A172 (cell line): ENCODE measurements around the gene EMSY. TPM values are rescaled to one million over a fixed set of nuclear protein-coding genes. Genes with fewer than 3 reads are reported as not detected.
A peak's percentile ranks its signal among the peaks of the same experiment; 100 is the strongest.
"Not testable (repeated sequence)": the region's sequence is repeated elsewhere in the genome, so short reads cannot be mapped to it uniquely, and the experiment has no call there.

ENCODE experiments used
- DNase-seq: peaks from one replicate; pipeline ENCODE4 v3.0.0-alpha.2; 2015; ENCODE audit warnings: low spot score
- total RNA-seq: library from RNA; depleted of rRNA; stranded (reverse); fragments of >200 nt; shearing (Covaris generic); gene quantifications from 2 replicates; pipeline ENCODE4 v1.2.3, GENCODE V29; 2014; rRNA removed

Gene EMSY, protein sequence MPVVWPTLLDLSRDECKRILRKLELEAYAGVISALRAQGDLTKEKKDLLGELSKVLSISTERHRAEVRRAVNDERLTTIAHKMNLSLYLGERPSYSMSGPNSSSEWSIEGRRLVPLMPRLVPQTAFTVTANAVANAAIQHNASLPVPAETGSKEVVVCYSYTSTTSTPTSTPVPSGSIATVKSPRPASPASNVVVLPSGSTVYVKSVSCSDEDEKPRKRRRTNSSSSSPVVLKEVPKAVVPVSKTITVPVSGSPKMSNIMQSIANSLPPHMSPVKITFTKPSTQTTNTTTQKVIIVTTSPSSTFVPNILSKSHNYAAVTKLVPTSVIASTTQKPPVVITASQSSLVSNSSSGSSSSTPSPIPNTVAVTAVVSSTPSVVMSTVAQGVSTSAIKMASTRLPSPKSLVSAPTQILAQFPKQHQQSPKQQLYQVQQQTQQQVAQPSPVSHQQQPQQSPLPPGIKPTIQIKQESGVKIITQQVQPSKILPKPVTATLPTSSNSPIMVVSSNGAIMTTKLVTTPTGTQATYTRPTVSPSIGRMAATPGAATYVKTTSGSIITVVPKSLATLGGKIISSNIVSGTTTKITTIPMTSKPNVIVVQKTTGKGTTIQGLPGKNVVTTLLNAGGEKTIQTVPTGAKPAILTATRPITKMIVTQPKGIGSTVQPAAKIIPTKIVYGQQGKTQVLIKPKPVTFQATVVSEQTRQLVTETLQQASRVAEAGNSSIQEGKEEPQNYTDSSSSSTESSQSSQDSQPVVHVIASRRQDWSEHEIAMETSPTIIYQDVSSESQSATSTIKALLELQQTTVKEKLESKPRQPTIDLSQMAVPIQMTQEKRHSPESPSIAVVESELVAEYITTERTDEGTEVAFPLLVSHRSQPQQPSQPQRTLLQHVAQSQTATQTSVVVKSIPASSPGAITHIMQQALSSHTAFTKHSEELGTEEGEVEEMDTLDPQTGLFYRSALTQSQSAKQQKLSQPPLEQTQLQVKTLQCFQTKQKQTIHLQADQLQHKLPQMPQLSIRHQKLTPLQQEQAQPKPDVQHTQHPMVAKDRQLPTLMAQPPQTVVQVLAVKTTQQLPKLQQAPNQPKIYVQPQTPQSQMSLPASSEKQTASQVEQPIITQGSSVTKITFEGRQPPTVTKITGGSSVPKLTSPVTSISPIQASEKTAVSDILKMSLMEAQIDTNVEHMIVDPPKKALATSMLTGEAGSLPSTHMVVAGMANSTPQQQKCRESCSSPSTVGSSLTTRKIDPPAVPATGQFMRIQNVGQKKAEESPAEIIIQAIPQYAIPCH (N-terminal part only)
- total RNA-seq = 17.9 and 29.2 TPM in 2 replicates

DNA sequence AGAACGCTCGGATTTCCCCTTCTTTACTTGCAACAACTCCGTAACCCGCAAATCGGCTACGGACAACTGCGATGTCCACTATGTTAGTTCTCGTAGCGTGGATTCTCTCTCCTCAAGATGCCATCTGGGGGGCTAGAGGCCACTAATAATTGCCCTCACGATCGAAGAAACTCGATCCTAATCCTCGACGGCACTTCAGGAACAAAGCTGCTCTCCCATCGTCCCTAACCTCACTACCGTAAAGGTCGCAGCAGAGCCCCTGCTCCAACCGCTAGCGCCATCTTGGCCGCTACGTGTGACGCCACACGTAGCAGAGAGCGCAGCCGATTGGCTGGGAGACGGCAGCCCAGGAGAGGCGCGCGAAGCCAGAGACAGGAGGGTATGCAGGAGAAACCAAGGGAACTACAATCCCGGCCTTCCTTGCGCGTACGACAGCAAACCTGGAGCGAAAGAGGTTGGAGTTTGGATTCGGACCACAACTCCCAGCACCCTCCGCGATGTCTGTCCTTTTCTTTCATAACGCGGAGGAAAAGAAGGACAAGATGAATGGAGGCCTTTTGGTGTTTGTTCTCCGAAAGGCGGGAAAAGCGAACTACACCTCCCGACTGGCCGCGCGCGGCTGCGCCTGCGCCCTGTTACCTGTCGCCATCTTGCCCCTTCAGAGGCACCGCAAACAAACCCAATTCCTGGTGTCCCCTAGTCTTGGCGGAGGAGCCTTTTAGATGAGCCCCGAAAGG, at the start of gene EMSY:
Gene EMSY, plus strand, starts transcription at position 635 of the 737 bp plus-strand sequence. CDS start 1,921 bp downstream, outside the sequence.
- peak; percentile 98 for DNase-seq

DNA sequence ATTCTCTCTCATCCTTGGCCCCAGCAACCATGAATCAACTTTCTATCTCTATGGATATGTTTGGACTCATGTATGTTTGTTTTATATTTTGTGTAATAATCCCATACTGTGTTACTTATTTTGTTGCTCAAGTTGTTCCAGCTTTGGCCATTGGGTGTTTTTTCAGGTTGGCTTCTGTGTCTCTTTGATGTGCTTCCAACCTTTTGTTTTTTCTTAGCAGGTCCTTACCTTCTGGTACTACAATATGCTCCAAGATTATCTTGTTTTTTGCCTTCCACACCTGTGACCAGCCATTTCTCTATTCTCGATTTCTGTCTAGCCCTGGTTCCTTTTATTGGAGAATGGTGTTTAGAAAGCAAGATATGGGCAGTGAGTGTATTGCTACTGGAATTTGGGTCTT, 49.5 kb upstream of the EMSY start:
- no peak for DNase-seq

DNA sequence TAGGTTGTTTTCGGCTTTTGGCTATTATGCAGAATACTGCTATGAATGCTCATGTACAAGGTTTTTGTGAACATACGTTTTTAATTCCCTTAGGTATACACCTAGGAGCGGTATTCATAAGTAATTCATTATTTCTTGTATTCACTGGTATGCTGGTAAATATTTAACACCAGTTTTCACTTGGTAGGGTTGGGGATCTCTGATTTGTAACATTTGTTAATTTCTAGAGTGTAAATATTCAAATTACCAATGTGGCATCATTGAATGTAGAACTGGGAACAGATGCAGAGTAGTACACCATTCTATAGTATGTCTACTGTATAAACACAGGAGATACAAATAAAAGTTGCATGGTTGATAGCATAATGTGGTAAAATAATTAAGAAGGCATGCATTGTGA, 47.4 kb upstream of the EMSY start:
- no peak for DNase-seq

DNA sequence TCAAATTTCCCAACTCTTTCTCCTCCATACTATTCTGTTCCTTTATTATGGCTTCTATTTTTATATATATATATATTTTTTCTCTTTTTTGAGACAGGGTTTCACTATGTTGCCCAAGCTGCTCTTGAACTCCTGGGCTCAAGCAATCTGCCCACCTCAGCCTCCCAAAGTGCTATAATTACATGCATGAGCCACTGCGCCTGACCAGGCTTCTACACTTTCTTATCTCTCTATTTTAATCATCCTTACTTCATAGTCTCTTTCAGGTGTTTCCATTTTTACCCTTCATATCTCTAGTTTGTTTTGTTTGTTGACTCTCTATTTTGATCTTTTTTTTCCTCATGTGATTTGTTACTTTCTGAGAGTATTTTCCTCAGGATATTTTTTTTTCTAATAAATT, 43.9 kb upstream of the EMSY start:
- DNase-seq = no peak

DNA sequence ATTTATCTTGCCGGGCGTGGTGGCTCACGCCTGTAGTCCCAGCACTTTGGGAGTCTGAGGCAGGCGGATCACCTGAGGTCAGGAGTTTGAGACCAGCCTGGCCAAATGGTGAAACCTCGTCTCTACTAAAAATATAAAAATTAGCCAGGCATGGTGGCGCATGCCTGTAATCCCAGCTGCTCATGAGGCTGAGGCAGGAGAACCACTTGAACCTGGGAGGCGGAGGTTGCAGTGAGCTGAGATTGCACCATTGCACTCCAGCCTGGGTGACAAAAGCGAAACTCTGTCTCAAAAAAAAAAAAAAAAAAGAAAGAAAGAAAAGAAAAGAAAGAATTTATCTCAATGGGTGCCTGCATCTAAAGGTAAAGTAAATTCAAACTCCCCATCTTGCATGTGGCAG, 43.3 kb upstream of the EMSY start:
- not testable (repeated sequence) for DNase-seq

DNA sequence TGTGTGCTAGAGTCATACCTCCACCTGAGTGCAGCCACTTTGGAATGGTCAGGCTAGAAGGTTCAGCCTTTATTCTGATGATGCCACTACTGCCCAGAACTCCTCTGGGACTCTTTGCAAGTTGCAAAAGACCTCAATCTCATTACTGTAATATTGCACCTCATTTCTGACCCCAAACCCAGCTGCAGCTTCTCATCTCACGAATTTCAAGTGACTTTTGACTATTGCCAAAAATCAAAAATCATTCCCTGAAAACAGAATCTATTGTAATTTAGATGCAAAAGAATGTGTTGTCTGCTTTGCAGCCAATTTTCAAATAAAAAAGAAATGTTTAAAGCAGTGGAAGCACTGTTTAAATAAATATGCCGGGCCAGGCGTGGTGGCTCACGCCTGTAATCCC, 38.5 kb upstream of the EMSY start:
- DNase-seq = no peak

DNA sequence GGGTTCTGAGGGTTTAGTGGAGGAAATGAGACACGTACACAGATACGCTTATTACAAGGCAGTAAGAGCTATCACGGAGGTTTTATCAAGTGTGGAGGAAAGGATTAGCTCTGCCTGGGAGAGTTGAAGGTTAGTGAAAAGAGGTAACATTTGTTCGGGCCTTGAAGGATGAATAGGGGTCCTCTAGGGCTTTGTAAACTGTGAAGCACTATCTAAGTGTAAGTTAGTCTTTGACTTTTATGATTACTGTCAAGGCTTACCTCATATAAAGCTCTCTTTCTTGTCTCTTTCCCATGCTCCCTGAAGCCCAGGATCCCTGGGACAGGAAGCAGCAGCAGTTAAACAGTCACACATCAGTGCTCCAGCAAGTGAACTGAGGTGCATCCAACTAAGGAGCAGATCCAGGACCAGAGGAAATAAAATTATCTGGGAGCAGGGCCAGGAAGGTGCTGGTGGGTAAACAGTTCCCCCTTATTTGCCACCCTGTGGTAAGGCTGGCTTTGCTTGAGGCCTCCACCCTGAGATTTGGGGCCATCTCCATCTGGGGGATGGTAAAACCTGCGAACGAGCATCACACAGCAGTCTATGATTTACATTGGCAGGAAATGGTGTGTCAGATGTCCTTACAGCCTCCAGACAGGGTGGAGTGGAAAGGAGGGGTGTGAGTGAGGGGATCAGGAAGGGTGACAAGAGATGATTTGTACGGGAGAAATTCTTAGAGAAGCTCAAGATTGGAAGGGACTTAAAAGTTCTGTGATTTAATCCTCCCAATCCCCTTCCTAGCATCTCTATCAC, 36.5 kb upstream of the EMSY start:
- peak; percentile 4 for DNase-seq

DNA sequence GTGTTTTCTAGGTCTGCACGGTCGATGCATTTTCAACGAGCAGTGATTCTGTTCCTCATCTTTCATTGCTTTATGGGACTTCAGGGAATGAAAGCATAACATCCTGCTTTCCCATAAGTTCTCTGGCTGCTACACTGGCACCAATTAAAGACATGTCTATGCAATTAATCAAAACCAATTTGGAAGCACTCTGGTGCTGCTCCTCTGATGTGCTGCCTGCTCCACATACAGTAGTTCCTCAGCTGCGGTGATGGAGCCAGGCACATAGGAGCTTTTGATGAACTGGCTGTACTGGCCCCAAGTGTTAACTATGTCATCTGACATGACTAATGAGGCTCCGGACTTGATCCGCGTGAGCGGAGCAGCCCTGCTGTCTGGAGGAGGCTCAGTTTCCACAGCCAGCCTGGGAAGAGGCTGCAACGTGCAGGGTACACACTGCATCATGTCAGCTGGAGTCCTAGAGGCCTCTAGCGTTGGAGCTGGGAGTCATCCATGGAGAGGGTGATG, 33.9 kb upstream of the EMSY start:
- no peak for DNase-seq

DNA sequence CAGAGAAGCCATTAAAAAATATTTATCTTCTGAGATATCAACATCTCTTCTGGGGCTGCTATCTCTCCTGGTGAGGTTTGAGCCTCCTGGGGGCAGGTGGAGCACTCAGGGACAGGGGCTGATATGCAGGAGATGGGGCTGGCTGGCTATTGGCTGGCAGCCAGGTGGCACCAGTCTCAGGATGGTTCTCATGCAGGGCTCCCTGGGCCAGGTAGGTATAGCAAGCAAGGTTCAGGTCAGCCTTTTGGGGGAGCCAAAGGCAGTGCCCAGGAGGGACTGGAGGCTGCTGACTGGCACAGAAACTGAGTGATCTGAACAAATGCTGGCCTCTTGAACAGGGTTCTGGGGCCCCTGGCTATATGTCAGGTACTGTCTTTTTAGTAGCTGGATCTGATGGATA, 29.7 kb upstream of the EMSY start:
- DNase-seq = no peak

DNA sequence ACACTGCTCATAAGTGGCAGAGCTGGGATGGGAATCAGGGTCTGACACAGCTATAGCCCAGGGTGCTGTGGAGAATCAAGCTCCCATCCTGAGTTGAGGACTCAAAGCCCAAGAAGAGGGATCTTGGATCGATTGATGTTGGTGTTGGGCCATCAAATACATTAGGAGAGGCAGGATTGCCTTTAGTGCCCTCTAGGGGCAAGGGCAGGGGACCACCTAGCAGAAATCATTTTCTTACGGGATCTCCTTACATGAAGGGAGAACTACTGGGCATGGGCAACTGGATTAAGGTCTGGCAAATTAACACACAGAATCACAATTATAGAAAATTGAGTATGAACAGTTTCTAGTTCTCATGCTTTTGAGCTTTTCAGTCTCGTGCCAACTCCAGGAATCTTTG, 24.9 kb upstream of the EMSY start:
- DNase-seq = no peak

DNA sequence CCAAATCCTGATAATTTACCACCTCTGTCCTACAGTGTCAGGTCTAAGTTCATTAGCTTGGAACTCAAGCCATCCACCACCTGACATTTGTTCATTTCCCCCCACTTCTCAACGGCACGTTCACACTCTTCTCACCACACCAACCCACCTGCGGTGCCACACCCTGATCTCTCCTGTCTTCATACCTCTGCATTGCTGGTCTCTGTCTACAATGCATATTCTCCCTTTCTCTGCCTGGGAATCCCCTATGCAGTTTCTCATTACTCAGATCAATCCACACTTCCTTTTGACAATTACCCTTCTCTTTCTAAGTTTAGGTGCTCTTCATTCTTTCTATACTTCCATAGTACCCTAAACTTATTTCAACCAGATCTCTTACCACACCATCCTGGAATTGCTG, 20.4 kb upstream of the EMSY start:
- DNase-seq = no peak

DNA sequence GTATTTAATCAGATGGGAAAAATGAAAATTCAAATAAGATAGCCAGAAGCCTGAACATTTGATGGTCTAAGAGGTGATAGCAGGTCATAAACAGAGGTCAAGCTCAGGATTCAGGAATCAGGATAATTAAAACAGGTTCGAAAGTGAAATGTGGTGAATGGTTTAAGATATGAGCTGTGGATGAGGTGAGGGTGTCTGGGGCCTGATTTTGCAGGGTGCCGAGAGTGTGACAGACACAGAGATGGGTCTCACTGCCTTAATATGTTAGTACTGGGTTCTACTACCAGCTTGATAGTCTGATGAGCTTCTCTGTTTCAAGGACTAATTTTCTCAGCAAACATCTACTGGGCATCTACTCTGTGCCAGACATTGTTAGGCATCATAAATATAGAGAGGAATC, 19.9 kb upstream of the EMSY start:
- DNase-seq = no peak

DNA sequence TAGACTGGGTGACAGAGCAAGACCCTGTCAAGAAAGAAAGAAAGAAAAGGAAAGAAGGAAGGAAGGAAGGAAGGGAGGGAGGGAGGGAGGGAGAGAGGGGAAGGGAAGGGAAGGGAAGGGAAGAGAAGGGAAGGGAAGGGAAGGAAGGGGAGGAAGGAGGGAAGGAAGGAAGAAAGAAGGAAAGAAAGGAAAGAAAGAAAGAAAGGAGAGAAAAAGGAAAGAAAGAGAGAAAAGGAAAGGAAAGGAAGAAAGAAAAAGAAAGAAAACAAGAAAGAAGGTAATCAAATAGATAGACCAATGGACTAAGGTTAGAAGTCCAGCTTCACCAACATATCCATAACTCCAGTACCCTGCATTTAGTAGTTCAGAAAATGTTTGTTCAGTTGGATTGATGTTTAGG, 18.2 kb upstream of the EMSY start:
- no peak for DNase-seq

DNA sequence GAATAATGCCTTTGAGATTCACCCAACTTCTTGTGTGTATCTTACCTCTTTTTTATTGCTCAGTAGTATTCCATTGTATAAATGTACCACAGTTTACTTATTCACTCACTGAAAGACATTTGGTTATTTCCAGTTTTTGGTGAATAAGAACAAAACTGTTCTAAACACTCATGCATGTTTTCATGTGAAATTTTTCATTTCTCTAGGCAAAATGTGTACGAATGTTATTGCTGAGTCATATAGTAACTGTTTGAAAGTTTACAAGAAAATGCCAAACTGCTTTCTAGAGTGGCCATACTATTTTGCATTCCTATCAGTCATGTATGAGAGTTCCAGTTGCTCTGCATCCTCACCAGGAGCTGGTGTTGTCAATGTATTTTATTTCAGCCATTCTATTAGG, 8.8 kb upstream of the EMSY start:
- no peak for DNase-seq

DNA sequence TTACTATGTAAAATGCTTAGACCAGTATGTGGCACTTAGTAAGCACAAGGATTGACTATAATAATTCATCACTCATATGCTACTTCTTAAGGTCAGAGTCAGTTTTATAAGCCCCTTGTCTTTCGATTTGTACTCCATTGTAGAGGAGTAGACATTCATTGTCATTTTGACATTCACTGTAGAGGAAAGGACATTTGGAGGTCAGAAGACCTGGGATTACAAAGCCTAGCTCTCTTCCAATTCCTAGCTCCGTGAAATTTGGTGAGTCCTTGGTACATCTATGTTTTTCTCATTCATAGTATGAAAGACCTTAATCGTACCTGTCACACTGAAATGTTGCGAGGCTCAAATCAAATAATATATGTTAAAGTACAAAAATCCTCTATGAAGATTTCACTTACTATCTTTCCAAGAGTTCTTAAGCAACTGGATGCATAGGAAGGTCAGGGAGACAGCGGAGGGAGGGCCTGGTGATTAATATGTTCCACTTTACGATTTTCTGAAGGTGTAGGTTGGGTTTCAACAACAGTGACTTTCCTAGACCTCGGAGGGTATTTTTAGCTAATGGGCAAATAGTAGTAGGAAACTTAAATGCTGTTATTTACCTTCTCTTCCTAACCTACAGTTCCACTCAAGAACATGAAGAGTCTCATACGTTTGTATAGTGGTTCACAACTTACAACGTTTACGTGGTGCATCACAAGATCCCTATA, 1.4 kb upstream of the EMSY start:
- DNase-seq = peak; percentile 29

DNA sequence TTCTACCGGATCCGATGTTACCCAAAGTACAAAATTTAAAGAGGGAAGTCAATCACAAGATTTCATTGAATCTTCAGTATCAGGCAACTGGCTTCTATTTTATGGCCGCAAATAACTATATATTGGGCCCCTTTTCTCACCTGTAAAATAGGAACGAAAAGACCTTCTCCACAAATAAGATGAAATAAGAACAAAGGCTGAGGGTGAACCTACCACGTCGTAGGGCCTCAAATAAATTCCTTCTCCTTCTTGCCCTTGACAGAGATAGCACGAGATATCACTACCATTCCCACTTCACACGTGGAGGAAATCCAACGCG, 794 bp upstream of the EMSY start:
- DNase-seq = no peak

DNA sequence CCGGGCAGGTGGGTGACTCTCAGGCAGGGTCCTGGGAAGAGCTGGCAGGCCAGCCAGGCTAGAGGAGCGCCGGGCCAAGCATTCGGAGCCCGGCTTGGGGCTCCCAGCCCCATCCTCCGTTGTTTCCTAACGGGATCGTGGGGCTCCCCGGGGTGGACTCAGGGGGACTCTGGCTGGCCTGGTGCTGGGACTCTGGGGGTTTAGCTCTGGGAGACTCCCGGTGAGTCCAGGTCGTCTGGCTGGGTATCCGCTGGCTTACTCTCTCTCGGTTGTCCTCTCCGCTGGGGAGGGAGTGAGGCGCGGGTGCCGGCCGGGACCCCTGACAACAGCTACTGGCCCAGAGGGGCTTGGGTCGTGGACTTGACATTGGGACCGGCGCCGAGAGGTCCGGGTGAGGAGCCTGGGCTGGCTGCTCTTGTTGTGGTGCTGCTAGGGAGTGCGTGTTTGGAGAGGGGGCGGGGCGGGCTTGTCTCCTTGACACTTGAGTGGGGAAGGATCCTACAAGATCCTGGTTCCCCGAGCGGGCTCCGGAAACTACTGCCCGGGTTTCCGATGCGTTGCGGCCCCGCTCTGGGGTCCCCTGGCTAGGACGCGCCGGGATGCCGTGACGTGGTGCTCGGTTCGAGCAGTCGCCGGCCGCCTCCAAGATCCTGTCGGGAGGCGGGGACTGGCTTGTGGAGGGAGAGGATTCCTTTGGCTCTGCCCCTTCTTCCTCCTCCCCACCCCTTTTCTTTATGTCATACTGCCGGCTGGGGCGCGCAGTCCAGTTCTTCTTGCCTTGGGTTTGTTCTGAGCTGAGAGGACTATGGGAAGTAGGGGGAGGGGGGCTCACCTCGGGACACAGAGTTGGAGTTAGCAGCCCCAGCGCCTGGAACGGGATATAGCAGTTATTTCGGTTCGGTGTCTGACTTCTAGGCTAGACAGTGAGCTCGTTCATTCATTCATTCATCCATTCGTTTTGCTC, 585 bp downstream of the EMSY start:
- DNase-seq = peak; percentile 87

DNA sequence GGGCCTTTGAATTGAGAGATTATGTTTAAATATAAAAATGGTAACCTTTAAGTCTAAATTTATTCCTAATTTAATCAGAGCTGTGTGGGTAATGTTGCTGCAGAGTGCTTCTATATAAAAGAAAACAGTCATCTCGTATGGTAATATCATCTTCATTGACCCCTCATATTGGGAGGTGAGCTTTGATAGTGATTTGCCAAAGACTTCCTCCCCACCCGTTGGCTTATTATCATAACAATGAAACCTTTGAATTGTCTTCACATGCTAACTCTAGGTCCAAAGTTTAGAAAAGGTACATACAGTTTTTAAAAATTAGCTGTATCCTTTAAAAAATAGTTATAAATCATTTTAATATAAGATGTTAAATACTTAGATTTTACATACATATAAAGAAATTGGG, 3.7 kb downstream of the EMSY start:
- no peak for DNase-seq

DNA sequence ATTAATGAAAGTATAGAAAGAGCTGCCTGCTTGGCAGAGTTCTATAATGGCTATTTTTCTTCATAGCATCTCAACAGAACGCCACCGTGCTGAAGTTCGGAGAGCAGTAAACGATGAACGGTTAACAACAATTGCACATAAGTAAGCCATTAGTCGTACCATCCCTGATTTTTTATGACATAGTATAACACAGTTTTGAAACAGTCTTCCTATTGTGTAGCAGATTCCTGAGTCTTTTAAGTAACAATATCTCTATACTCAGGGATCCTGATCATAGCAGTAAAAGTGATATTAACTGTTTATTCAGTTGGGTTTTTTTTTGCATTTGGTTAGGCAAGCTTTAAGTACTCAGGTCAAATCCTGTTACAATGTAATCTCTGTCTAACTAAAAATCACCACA, 8.4 kb downstream of the EMSY start:
- DNase-seq = no peak
